GM13977 (cell line): ENCODE measurements around the gene AFF1.

Source experiments
- DNase-seq: peaks from one replicate; pipeline ENCODE4 v3.0.0; 2012; ENCODE audit warnings: low spot score
- CTCF ChIP-seq: IDR thresholded peaks from 2 replicates; pipeline ENCODE4 v1.5.1; 2012; ENCODE audit warnings: mild to moderate bottlenecking, control low read depth; ENCODE audit not compliant: insufficient read depth; ENCODE audit errors: extremely low read depth, missing control alignments
- in situ Hi-C: fragments of 300-500 bp; cut with MboI; formaldehyde crosslinking; loops from one replicate; pipeline ENCODE4 v1.12.0; 2022; ENCODE audit warnings: low sequenced_read_pairs, low pct_unique_long_range_greater_than_20kb, mixed read lengths, inconsistent platforms; ENCODE audit not compliant: unreplicated experiment

The AFF1 gene

DNA sequence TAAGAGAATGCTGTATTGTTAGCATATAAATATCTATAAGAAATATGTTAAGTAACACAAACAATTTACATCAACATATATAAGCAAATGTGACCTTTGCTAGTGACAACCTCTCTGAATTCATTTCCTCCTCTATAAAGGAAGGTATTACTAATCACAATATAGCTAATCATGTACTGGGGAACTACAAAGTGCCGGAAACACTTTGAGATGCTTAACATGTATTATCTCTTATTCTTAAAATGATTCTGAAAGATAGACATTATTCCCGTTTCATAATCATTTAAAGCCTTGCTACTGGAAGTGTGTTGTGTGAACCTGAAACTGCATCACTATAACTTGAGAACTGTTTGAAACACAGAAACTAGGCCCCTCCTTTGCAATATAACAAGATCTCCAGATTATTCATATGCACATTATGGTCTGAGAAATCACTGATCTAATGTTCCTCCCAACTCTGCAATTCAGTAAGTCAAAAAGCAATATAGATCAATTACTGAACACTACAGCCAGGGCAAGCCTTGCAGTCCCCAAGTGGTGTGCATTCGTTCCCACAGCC, 231.6 kb downstream of the AFF1 start:
- in situ Hi-C loops = no loop called here
- no peak for TF ChIP-seq CTCF
- DNase-seq = no peak

GRCh38 chr4:87171944-87172343, 237.1 kb downstream of the AFF1 start:
- TF ChIP-seq CTCF = no peak
- no peak for DNase-seq
- in situ Hi-C loops = no loop called here

GRCh38 chr4:87174672-87175071, 239.9 kb downstream of the AFF1 start:
- no peak for TF ChIP-seq CTCF
- in situ Hi-C loops = no loop called here
- no peak for DNase-seq

DNA sequence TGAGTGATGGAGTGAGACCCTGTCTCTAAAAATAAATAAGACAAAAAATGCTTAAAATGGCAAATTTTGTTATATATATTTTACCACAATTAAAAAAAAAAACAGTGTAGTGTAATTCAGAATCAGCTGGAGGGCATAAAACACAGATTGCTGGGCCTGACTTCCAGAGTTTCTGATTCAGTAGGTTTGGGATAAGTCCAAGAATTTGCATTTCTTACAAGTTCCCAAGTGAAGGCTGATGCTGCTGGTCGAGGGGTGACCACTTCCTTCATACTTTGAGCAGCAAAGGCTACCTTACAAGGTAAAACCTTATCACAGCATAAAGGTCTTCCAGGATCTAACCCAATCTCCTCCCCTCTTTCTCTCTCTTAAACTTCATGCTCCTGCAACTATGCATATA, 244.9 kb downstream of the AFF1 start:
- TF ChIP-seq CTCF = no peak
- no peak for DNase-seq
- in situ Hi-C loops = no loop called here

DNA sequence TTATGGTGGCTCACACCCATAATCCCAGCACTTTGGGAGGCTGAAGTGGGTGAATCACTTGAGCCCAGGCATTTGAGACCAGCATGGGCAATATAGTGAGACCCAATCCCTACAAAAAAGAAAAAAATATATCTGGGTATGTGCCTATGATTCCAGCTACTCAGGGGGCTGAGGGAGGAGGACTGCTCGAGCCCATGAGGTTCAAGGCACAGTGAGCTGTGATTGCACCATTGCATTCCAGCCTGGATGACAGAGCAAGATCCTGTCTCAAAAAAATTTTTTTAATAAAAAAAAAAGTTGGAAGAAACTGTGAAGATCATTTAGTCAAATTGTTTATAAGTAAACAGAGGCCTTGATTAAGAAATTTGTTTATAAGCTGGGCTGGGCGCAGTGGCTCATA, 246.0 kb downstream of the AFF1 start:
- in situ Hi-C loops = no loop called here
- no peak for TF ChIP-seq CTCF
- no peak for DNase-seq

- in situ Hi-C loops = no loop called here
- no peak for TF ChIP-seq CTCF
- DNase-seq = no peak
Measured at GRCh38 chr4:87185146-87185870, 250.5 kb downstream of the AFF1 start.
